SHP77 (cell line): Measurements from ENCODE around the gene TMEM183A.
"Not testable (repeated sequence)": the region's sequence is repeated elsewhere in the genome, so short reads cannot be mapped to it uniquely, and the experiment has no call there.

Source experiments
- DNase-seq, 2 experiments: peaks; one replicate each; lab custom pipeline; 2025; lab: John Stamatoyannopoulos, UW

The TMEM183A gene

GRCh38 chr1:202987922-202988583, 19.1 kb upstream of the TMEM183A start:
- no peak for DNase-seq

GRCh38 chr1:202989879-202990278, 17.3 kb upstream of the TMEM183A start:
- no peak for DNase-seq

- DNase-seq, result no peak
Observed at GRCh38 chr1:202991112-202991511, 16.1 kb upstream of the TMEM183A start.

- no peak for DNase-seq
Observed at GRCh38 chr1:202994756-202995155, 12.4 kb upstream of the TMEM183A start.

- DNase-seq, result peak; percentile 15 to 33
Observed at GRCh38 chr1:202998836-202999750, 8.1 kb upstream of the TMEM183A start.

- DNase-seq, result no peak
Observed at GRCh38 chr1:203000217-203000944, 6.8 kb upstream of the TMEM183A start.

- DNase-seq, result no peak
Observed at GRCh38 chr1:203001986-203002385, 5.2 kb upstream of the TMEM183A start.

GRCh38 chr1:203002951-203003350, 4.2 kb upstream of the TMEM183A start:
- DNase-seq, result no peak

GRCh38 chr1:203005395-203006142, 1.6 kb upstream of the TMEM183A start:
- not testable (repeated sequence) for DNase-seq

GRCh38 chr1:203009185-203009584, 2.0 kb downstream of the TMEM183A start:
- DNase-seq, result no peak

GRCh38 chr1:203011582-203011981, 4.4 kb downstream of the TMEM183A start:
- DNase-seq, result no peak

GRCh38 chr1:203017061-203017460, 9.9 kb downstream of the TMEM183A start:
- no peak for DNase-seq

- no peak for DNase-seq
Observed at GRCh38 chr1:203017692-203018091, 10.5 kb downstream of the TMEM183A start.

- not testable (repeated sequence) for DNase-seq
Observed at GRCh38 chr1:203022855-203023254, 15.7 kb downstream of the TMEM183A start.

GRCh38 chr1:203025686-203026030, 18.5 kb downstream of the TMEM183A start:
- DNase-seq, result no peak

GRCh38 chr1:203026031-203026665, 19.0 kb downstream of the TMEM183A start, which contains the start of gene PPFIA4:
Gene PPFIA4 (plus strand): TSS chr1:203026491. CDS start chr1:203039009, 12,518 bp downstream.
- DNase-seq, result peak; percentile 75 to 90

GRCh38 chr1:203026666-203027663, 19.8 kb downstream of the TMEM183A start:
- no peak for DNase-seq

GRCh38 chr1:203028067-203028783, 21.1 kb downstream of the TMEM183A start:
- no peak for DNase-seq
